AG09309 (cell line): Measurements from ENCODE around the gene TDRD9.

Experiments used
- DNase-seq: peaks from one replicate; pipeline ENCODE4 v3.0.0-alpha.2; 2010; ENCODE audit warnings: low read depth
- H3K4me3 ChIP-seq: 2 replicates; pipeline ENCODE4 v1.5.1; 2011; ENCODE audit warnings: mild to moderate bottlenecking, low read depth, low read length, moderate library complexity; ENCODE audit not compliant: control insufficient read depth
- TF ChIP-seq, protein P1 (sequence below): IDR thresholded peaks from 2 replicates; pipeline ENCODE4 v1.5.1; 2011; ENCODE audit warnings: mild to moderate bottlenecking, low read depth, low read length, inconsistent platforms; ENCODE audit not compliant: insufficient read depth, control insufficient read depth; ENCODE audit errors: missing control alignments

The TDRD9 gene

GRCh38 chr14:104030958-104031357 lies 102.7 kb downstream of the TDRD9 start:
- no peak overlapping the region for H3K4me3 ChIP-seq
- TF ChIP-seq, protein P1, sequence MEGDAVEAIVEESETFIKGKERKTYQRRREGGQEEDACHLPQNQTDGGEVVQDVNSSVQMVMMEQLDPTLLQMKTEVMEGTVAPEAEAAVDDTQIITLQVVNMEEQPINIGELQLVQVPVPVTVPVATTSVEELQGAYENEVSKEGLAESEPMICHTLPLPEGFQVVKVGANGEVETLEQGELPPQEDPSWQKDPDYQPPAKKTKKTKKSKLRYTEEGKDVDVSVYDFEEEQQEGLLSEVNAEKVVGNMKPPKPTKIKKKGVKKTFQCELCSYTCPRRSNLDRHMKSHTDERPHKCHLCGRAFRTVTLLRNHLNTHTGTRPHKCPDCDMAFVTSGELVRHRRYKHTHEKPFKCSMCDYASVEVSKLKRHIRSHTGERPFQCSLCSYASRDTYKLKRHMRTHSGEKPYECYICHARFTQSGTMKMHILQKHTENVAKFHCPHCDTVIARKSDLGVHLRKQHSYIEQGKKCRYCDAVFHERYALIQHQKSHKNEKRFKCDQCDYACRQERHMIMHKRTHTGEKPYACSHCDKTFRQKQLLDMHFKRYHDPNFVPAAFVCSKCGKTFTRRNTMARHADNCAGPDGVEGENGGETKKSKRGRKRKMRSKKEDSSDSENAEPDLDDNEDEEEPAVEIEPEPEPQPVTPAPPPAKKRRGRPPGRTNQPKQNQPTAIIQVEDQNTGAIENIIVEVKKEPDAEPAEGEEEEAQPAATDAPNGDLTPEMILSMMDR, result no peak
- DNase-seq, result no peak

DNA sequence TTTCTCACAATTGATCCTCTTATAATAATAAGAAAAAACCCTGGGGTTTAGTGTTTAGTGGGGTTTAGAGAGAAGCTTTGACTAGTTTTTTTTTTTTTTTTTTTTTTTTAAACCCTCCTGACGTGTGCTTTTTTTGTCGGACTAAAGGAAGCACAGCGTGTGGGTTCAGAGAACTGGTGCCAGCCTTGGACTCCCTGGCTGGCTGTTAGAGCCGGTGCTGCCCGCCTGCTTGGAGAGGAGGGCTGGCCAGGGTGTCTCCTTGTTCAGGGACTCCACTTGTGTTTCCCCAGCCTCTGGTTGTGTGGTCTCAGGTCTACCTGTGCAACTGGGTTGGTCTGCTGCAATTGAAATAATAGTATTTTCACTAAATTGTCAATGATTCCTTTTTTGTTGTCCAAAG lies 103.1 kb downstream of the TDRD9 start:
- no peak for DNase-seq
- TF ChIP-seq, protein P1, result no peak

DNA sequence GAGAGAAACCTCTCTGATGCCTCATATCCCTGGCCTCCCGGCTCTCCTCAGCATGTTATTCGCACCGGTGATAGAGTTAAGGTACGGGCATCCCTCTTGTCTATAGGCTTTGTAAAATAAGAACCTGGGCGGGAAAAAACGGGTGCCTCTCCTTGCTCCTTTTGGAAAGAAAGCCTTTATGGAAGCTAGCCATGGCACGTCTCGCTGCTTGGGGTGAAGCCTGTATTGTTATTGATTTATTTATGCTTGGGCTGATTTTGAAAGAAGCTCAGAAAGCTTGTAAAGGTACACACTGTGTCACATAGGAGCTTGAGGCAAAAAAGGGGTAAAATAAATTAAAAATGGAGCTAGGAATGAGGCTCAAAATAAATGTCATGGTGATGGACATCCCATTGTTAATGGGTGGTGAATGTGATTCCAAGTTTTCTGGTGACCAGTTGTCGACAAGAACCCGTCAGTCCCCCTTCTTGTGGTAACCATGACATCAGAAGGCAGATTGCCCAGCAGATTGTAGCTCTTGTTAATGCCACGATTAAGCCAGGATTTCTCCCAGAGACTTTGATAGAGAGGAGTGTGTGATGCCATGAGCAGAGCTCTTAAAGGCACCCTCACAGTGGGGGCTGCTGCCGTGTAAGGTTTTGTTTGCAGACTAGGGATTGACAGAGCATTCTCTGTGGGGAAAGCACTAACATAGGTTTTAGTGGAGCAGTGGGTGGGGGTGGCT lies 106.9 kb downstream of the TDRD9 start:
- H3K4me3 ChIP-seq, result no peak overlapping the region
- TF ChIP-seq, protein P1, result no peak
- DNase-seq, result no peak

More for the DNA sequence above, 103.1 kb downstream of the TDRD9 start:
- H3K4me3 ChIP-seq, result no peak overlapping the region

DNA sequence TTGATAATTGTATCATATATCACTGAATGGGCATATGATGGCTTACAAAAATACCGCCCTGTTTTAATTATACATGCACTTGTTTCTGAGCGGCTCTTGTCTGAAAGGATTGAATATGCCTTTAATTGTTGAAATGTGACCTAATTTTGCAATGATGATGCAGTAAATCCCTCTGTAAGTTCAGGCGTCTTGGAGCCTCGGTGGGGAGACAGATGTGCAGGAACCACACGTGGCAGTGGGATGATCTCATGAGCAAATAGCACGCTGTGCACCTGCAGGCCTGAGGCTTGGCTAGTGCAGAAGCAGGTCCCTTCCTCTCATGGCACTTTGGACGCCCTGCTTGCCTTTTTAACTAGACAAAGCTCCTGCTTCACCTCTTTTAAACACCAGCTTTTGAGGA lies 108.0 kb downstream of the TDRD9 start:
- no peak for DNase-seq
- TF ChIP-seq, protein P1, result no peak
- H3K4me3 ChIP-seq, result no peak overlapping the region

GRCh38 chr14:104037074-104037473 lies 108.8 kb downstream of the TDRD9 start:
- TF ChIP-seq, protein P1, result no peak

GRCh38 chr14:104037903-104038302 lies 109.6 kb downstream of the TDRD9 start:
- H3K4me3 ChIP-seq, result no peak overlapping the region
- no peak for DNase-seq
- TF ChIP-seq, protein P1, result no peak

More at GRCh38 chr14:104037074-104037473, 108.8 kb downstream of the TDRD9 start:
- no peak for DNase-seq
- no peak overlapping the region for H3K4me3 ChIP-seq
